GM12891 (cell line): ENCODE results near the gene MOGAT1.

Experiments
- POLR2AphosphoS5 ChIP-seq: IDR thresholded peaks from 2 replicates; pipeline ENCODE4 v1.6.1; 2011; ENCODE audit warnings: low read depth, low read length, control low read depth
- TAF1 ChIP-seq: IDR thresholded peaks from 2 replicates; pipeline ENCODE4 v1.6.1; 2011; ENCODE audit warnings: low read depth, low read length, control low read depth

- TF ChIP-seq TAF1 (no peak), POLR2AphosphoS5 (no peak)
Measured at GRCh38 chr2:222703091-222703490, 31.6 kb downstream of the MOGAT1 start.
